Lower lobe of right lung (tissue), 2 donors: Measurements from ENCODE around the gene CTSV. TPM values are rescaled to one million over a fixed set of nuclear protein-coding genes. Genes with fewer than 3 reads are reported as not detected.
"Not testable (repeated sequence)": the region's sequence is repeated elsewhere in the genome, so short reads cannot be mapped to it uniquely, and the experiment has no call there.

Experiments used
- ATAC-seq, 2 donors: fragments of 200-7000 bp; cut with Tn5 transposase; one replicate each; pipeline ENCODE4 v1.9.1; 2020 to 2022; ENCODE audit warnings: mild to moderate bottlenecking in 2 of 2, moderate library complexity in 2 of 2
- DNase-seq: peaks from one replicate; pipeline ENCODE4 v3.0.0-alpha.2; 2020
- H3K27ac ChIP-seq: fragments of 200-600 bp; one replicate; pipeline ENCODE4 v1.8.0; 2022
- H3K27me3 ChIP-seq: fragments of 200-600 bp; one replicate; pipeline ENCODE4 v1.8.0; 2022; ENCODE audit warnings: low read depth
- H3K36me3 ChIP-seq: fragments of 200-600 bp; one replicate; pipeline ENCODE4 v1.8.0; 2022; ENCODE audit warnings: mild to moderate bottlenecking
- H3K4me1 ChIP-seq: fragments of 200-600 bp; one replicate; pipeline ENCODE4 v1.8.0; 2022
- H3K4me3 ChIP-seq: fragments of 200-600 bp; one replicate; pipeline ENCODE4 v1.8.0; 2022; ENCODE audit warnings: mild to moderate bottlenecking
- H3K9me3 ChIP-seq: fragments of 200-600 bp; one replicate; pipeline ENCODE4 v1.8.0; 2022
- CTCF ChIP-seq: fragments of 200-600 bp; IDR thresholded peaks from one replicate; pipeline ENCODE4 v1.8.0; 2022; ENCODE audit warnings: antibody characterized with exemption, mild to moderate bottlenecking
- intact Hi-C: fragments of 100-400 bp; cut with DNase I; formaldehyde crosslinking; loops from one replicate; pipeline ENCODE4 v1.11.0; 2022
- total RNA-seq: library from RNA; stranded (reverse); fragmentation: NEBNext Ultra II Directional; extraction: Animal tissue kit (Norgen Biotek cat#: 25700); gene quantifications from one replicate; pipeline ENCODE4 v1.2.1, GENCODE V29; 2021
- donor health status: DM: no; HTN: yes; CAD: no; lungs with severe emphysema.

Gene CTSV
- total RNA-seq, 1 donor from 2014 or later = 0.32 TPM

GRCh38 chr9:97052735-97053134 lies 13.8 kb upstream of the CTSV start:
- ATAC-seq (no peak), DNase-seq (no peak)
- no peak overlapping the region for H3K27ac ChIP-seq
- H3K4me1 ChIP-seq = no peaks in the 10 kb centered on the region
- no peaks in the 10 kb centered on the region for H3K36me3 ChIP-seq
- H3K9me3 ChIP-seq = no peaks in the 10 kb centered on the region
- TF ChIP-seq CTCF = no peak
- intact Hi-C loops = no loop called here
- H3K27me3 ChIP-seq = peaks cover 3% of the 10 kb centered on the region
- H3K4me3 ChIP-seq = no peak overlapping the region

GRCh38 chr9:97046228-97046627 lies 7.3 kb upstream of the CTSV start:
- no peaks in the 10 kb centered on the region for H3K4me1 ChIP-seq
- H3K27ac ChIP-seq = no peak overlapping the region
- no peak overlapping the region for H3K4me3 ChIP-seq
- ATAC-seq = peak; percentile 94 to 97
- no peaks in the 10 kb centered on the region for H3K36me3 ChIP-seq
- no peaks in the 10 kb centered on the region for H3K9me3 ChIP-seq
- peak; percentile 73 for DNase-seq
- no peak for TF ChIP-seq CTCF
- intact Hi-C loops = no loop called here
- H3K27me3 ChIP-seq = no peaks in the 10 kb centered on the region

GRCh38 chr9:97045300-97045699 lies 6.4 kb upstream of the CTSV start:
- H3K9me3 ChIP-seq = no peaks in the 10 kb centered on the region
- ATAC-seq (no peak), DNase-seq (no peak)
- H3K36me3 ChIP-seq = no peaks in the 10 kb centered on the region
- intact Hi-C loops = no loop called here
- H3K4me1 ChIP-seq = no peaks in the 10 kb centered on the region
- no peak overlapping the region for H3K27ac ChIP-seq
- no peak overlapping the region for H3K4me3 ChIP-seq
- TF ChIP-seq CTCF = no peak
- H3K27me3 ChIP-seq = peaks cover 3% of the 10 kb centered on the region

- H3K27me3 ChIP-seq = peaks cover 23% of the 10 kb centered on the region
- TF ChIP-seq CTCF = no peak
- intact Hi-C loops = no loop called here
- no peaks in the 10 kb centered on the region for H3K9me3 ChIP-seq
- H3K36me3 ChIP-seq = no peaks in the 10 kb centered on the region
- no peak overlapping the region for H3K4me3 ChIP-seq
- no peak overlapping the region for H3K27ac ChIP-seq
- H3K4me1 ChIP-seq = peaks cover 14% of the 10 kb centered on the region
- no peak for ATAC-seq
- DNase-seq = no peak
These were observed 3.0 kb upstream of the CTSV start for GRCh38 chr9:97041898-97042297.

GRCh38 chr9:97039514-97039860 lies 545 bp upstream of the CTSV start:
- H3K27ac ChIP-seq = peak overlapping the region; percentile 32
- H3K4me3 ChIP-seq = peak overlapping the region; percentile 63
- H3K27me3 ChIP-seq = peaks cover 25% of the 10 kb centered on the region
- H3K9me3 ChIP-seq = no peaks in the 10 kb centered on the region
- intact Hi-C loops = no loop called here
- H3K4me1 ChIP-seq = peaks cover 14% of the 10 kb centered on the region
- ATAC-seq (peak; percentile 54 to 64), DNase-seq (no peak)
- TF ChIP-seq CTCF = no peak
- H3K36me3 ChIP-seq = no peaks in the 10 kb centered on the region

GRCh38 chr9:97023505-97023904 lies 15.4 kb downstream of the CTSV start:
- H3K27ac ChIP-seq, H3K4me1 ChIP-seq, H3K9me3 ChIP-seq, H3K4me3 ChIP-seq, DNase-seq, ATAC-seq, H3K36me3 ChIP-seq, H3K27me3 ChIP-seq, intact Hi-C loops: not testable (repeated sequence)

GRCh38 chr9:97013151-97014132 lies 25.5 kb downstream of the CTSV start:
- H3K36me3 ChIP-seq, intact Hi-C loops, H3K27me3 ChIP-seq, H3K4me1 ChIP-seq, H3K9me3 ChIP-seq: not testable (repeated sequence)
- peak; percentile 80 for DNase-seq
- Histone ChIP-seq H3K27ac (peak overlapping the region; percentile 86), H3K4me3 (peak overlapping the region; percentile 63)
- peak; percentile 98 for ATAC-seq

- intact Hi-C loops, H3K4me1 ChIP-seq, DNase-seq, H3K27me3 ChIP-seq, H3K36me3 ChIP-seq, H3K9me3 ChIP-seq: not testable (repeated sequence)
- Histone ChIP-seq H3K4me3 (peak overlapping the region; percentile 63), H3K27ac (peak overlapping the region; percentile 86)
- peak; percentile 84 to 90 for ATAC-seq
These were observed 26.3 kb downstream of the CTSV start for GRCh38 chr9:97012617-97013016.

GRCh38 chr9:97002195-97002594 lies 36.7 kb downstream of the CTSV start:
- H3K4me3 ChIP-seq, H3K27me3 ChIP-seq, H3K36me3 ChIP-seq, H3K9me3 ChIP-seq, intact Hi-C loops, ATAC-seq, H3K27ac ChIP-seq, H3K4me1 ChIP-seq, DNase-seq: not testable (repeated sequence)
